Sigmoid colon (tissue), 7 donors: ENCODE measurements around the gene CDON. TPM values are rescaled to one million over a fixed set of nuclear protein-coding genes. Genes with fewer than 3 reads are reported as not detected.

Source experiments
- DNase-seq: peaks from one replicate; pipeline ENCODE4 v3.0.0-alpha.2; 2019
- H3K27ac ChIP-seq, 4 donors: fragments of 200-600 bp; sonication (generic); one replicate each; pipeline ENCODE4 v1.5.1; 2016 to 2019; ENCODE audit warnings: mild to moderate bottlenecking in 1 of 4
- H3K27me3 ChIP-seq, 3 donors: fragments of 200-600 bp; sonication (generic); one replicate each; pipeline ENCODE4 v1.5.1; 2019; ENCODE audit warnings: mild to moderate bottlenecking in 1 of 3
- H3K36me3 ChIP-seq, 4 donors: fragments of 200-600 bp; sonication (generic); one replicate each; pipeline ENCODE4 v1.5.1; 2016 to 2019
- H3K4me1 ChIP-seq, 4 donors: fragments of 200-600 bp; sonication (generic); one replicate each; pipeline ENCODE4 v1.5.1; 2017 to 2019
- H3K4me3 ChIP-seq, 4 donors: fragments of 200-600 bp; sonication (generic); one replicate each; pipeline ENCODE4 v1.5.1; 2017 to 2019; ENCODE audit warnings: mild to moderate bottlenecking in 2 of 4, moderate library complexity in 1 of 4
- H3K9me3 ChIP-seq, 4 donors: fragments of 200-600 bp in 3 of 4; sonication (generic) in 3 of 4; one replicate each; pipeline versions ENCODE4 v1.5.1 to v1.6.1; 2013 to 2019
- CTCF ChIP-seq, 4 experiments: fragments of 450-650 bp in 3 of 4; fragments of 200-600 bp in 1 of 4; IDR thresholded peaks; one replicate each; pipeline ENCODE4 v1.5.1; 2016 to 2019; ENCODE audit warnings: antibody characterized with exemption in 4 of 4, mild to moderate bottlenecking in 3 of 4, moderate library complexity in 2 of 4
- EP300 ChIP-seq, 4 donors: sonication (generic); formaldehyde crosslinking; IDR thresholded peaks; one replicate each; pipeline ENCODE4 v1.6.1; 2017; ENCODE audit warnings: antibody characterized with exemption in 4 of 4
- POLR2A ChIP-seq, 2 donors: fragments of 450-650 bp; IDR thresholded peaks; one replicate each; pipeline ENCODE4 v1.6.1; 2016; ENCODE audit warnings: antibody characterized with exemption in 2 of 2, mild to moderate bottlenecking in 2 of 2, moderate library complexity in 2 of 2
- POLR2AphosphoS5 ChIP-seq, 4 donors: sonication (generic); formaldehyde crosslinking; IDR thresholded peaks; one replicate each; pipeline ENCODE4 v1.6.1; 2017; ENCODE audit warnings: antibody characterized with exemption in 4 of 4
- WGBS, 2 donors: extraction: QIAGEN DNeasy Blood & Tissue Kit; methylation state at CpG; one replicate each; pipeline ENCODE4 v1.1.7; 2013; 5-methylcytosine and 5-hydroxymethylcytosine counted together
- intact Hi-C: fragments of 100-400 bp; cut with DNase I; formaldehyde crosslinking; loops from one replicate; pipeline ENCODE4 v1.15.1; 2023
- polyA plus RNA-seq, 3 donors: library from polyadenylated mRNA; stranded (reverse); fragments of 200-250 nt; gene quantifications; one replicate each; pipeline ENCODE4 v1.2.3, GENCODE V29; 2013
- total RNA-seq, 4 donors: library from RNA; depleted of rRNA; stranded (reverse); fragments of >200 nt; gene quantifications; one replicate each; pipeline ENCODE4 v1.1.0, GENCODE V29; 2016
- donor health status: healthy with polysubstance abuse.
- donor health status: Bipolar disorder and iron deficiency.
- donor health status: healthy.

CDON gene
- total and polyA plus RNA-seq, 7 donors, result under 0.01 to 88.1 (median 48.9) TPM

GRCh38 chr11:126079621-126080124, 17.0 kb upstream of the CDON start:
- no peak for DNase-seq
- peaks cover 0 to 42% (median 30%) of the 10 kb centered on the region in 4 donors for H3K4me1 ChIP-seq
- intact Hi-C loops, result no loop called here
- peak overlapping the region in 3 of 4 donors; percentile 73 to 78 (median 77) for H3K27ac ChIP-seq
- no peak overlapping the region for H3K4me3 ChIP-seq
- WGBS, 2 donors, result 38 to 57% methylated on average over 6 of the region's 6 CpGs
- no peaks in the 10 kb centered on the region for H3K36me3 ChIP-seq
- no peak for TF ChIP-seq CTCF (IDR thresholded peaks at IDR 0.05)
- TF ChIP-seq POLR2AphosphoS5 (IDR thresholded peaks at IDR 0.05), result peak in 2 of 4 donors; percentile 25 to 33
- no peaks in the 10 kb centered on the region for H3K9me3 ChIP-seq
- no peaks in the 10 kb centered on the region for H3K27me3 ChIP-seq

- 62 to 69% methylated on average over 1 of the region's 1 CpG for WGBS, 2 donors
- no peak for DNase-seq
- Histone ChIP-seq H3K4me3 (no peak overlapping the region), H3K27me3 (no peaks in the 10 kb centered on the region), H3K27ac (no peak overlapping the region), H3K36me3 (no peaks in the 10 kb centered on the region), H3K4me1 (peaks cover 0 to 28% (median 26%) of the 10 kb centered on the region in 4 donors), H3K9me3 (no peaks in the 10 kb centered on the region)
- TF ChIP-seq POLR2AphosphoS5 (IDR thresholded peaks at IDR 0.05) (no peak), POLR2A (IDR thresholded peaks at IDR 0.05) (no peak), EP300 (IDR thresholded peaks at IDR 0.05) (no peak), CTCF (IDR thresholded peaks at IDR 0.05) (no peak)
- intact Hi-C loops, result no loop called here
Observed at GRCh38 chr11:126076641-126077040, 14.0 kb upstream of the CDON start.

GRCh38 chr11:126072801-126073594, 10.3 kb upstream of the CDON start:
- Histone ChIP-seq H3K9me3 (no peaks in the 10 kb centered on the region), H3K27ac (no peak overlapping the region), H3K27me3 (no peaks in the 10 kb centered on the region), H3K4me1 (peaks cover 0 to 9% (median 0%) of the 10 kb centered on the region in 4 donors), H3K4me3 (no peak overlapping the region), H3K36me3 (no peaks in the 10 kb centered on the region)
- TF ChIP-seq CTCF (IDR thresholded peaks at IDR 0.05) (no peak), POLR2AphosphoS5 (IDR thresholded peaks at IDR 0.05) (no peak), POLR2A (IDR thresholded peaks at IDR 0.05) (no peak), EP300 (IDR thresholded peaks at IDR 0.05) (no peak)
- intact Hi-C loops, result no loop called here
- 61 to 64% methylated on average over 9 of the region's 9 CpGs for WGBS, 2 donors
- no peak for DNase-seq

GRCh38 chr11:126072141-126072741, 9.6 kb upstream of the CDON start:
- Histone ChIP-seq H3K4me1 (peaks cover 0 to 9% (median 0%) of the 10 kb centered on the region in 4 donors), H3K27me3 (no peaks in the 10 kb centered on the region), H3K9me3 (no peaks in the 10 kb centered on the region), H3K4me3 (no peak overlapping the region), H3K27ac (no peak overlapping the region), H3K36me3 (no peaks in the 10 kb centered on the region)
- no peak for TF ChIP-seq POLR2A (IDR thresholded peaks at IDR 0.05)
- no peak for TF ChIP-seq EP300 (IDR thresholded peaks at IDR 0.05)
- no peak for TF ChIP-seq POLR2AphosphoS5 (IDR thresholded peaks at IDR 0.05)
- no peak for TF ChIP-seq CTCF (IDR thresholded peaks at IDR 0.05)
- 78 to 79% methylated on average over 5 of the region's 5 CpGs for WGBS, 2 donors
- DNase-seq, result no peak
- intact Hi-C loops, result no loop called here
